ENCODE measurements around the gene TNFRSF25. TPM values are rescaled to one million over a fixed set of nuclear protein-coding genes. Genes with fewer than 3 reads are reported as not detected.

TNFRSF25 gene
- total RNA-seq, 1 experiment from 2014 or later = 19.4 TPM

DNA sequence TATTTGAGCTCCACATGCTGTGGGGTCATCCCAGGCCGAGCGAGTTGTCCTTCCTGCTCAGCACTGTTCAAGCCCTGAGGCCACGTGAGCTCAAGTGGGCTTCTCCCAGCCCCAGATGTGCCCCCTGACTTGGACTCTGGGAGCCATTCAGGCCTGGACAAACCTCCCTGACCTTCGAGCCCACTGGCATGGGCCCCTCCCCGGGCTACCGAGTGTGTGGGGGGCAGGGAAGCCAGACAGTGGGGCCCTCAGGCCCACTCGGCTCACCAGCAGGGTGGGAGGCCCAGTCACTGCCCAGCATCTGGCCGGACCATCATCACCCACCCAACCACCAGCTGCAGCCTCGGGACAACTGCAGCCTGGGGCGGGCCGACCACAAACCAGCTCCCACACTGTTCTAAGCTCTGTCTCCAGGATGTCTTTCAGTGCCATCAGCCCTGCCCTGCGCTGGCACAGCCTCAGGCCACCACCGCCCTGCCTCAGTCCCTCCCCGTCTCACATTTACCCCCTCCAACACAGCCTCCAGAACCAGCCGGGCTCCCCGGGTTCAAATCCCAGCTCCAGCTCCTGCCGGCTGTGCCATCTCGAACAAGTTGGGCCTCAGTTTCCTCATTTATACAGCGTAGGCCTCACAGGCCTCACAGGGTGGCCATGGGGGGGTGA is 46.4 kb upstream of the TNFRSF25 start:
- Histone ChIP-seq H3K27ac (ENCODE audit: insufficient read length, low read depth, low read length) (no peak overlapping the region), H2BK20ac (ENCODE audit: low read depth, low read length, poor library complexity, severe bottlenecking) (no peak overlapping the region), H2BK5ac (ENCODE audit: insufficient read length, low read length) (no peak overlapping the region), H4K8ac (replicated peaks; ENCODE audit: insufficient read length, low read depth, low read length) (no peak overlapping the region), H3K4ac (ENCODE audit: low read depth, low read length) (no peak overlapping the region), H3K56ac (ENCODE audit: insufficient read length, low read depth, low read length) (no peak overlapping the region), H4K5ac (ENCODE audit: insufficient read length, low read depth, low read length) (no peak overlapping the region), H3K79me2 (ENCODE audit: insufficient read depth, low read length) (no peaks in the 10 kb centered on the region), H3K23me2 (ENCODE audit: insufficient read length, low read depth, low read length, poor library complexity, severe bottlenecking) (no peaks in the 10 kb centered on the region), H3K18ac (ENCODE audit: insufficient read length, low read depth, low read length) (no peak overlapping the region), H2BK12ac (ENCODE audit: insufficient read length, low read depth, low read length) (no peak overlapping the region), H3K9me3 (ENCODE audit: control insufficient read depth, low read depth, low read length) (no peaks in the 10 kb centered on the region), H2AK5ac (ENCODE audit: insufficient read length, low read length) (no peak overlapping the region), H3K14ac (ENCODE audit: insufficient read depth, low read length) (peak overlapping the region; percentile 8; the same call in 1 of the 2 replicates), H2AFZ (ENCODE audit: low read length) (no peak overlapping the region), H4K20me1 (ENCODE audit: control insufficient read depth, insufficient read depth, insufficient read length) (no peaks in the 10 kb centered on the region), H3K23ac (ENCODE audit: insufficient read length, low read depth, low read length) (no peak overlapping the region), H3K27me3 (ENCODE audit: insufficient read depth, low read length) (no peaks in the 10 kb centered on the region), H3T11ph (ENCODE audit: low read length) (no peak overlapping the region), H3K79me1 (ENCODE audit: insufficient read depth, low read depth, low read length, poor library complexity, severe bottlenecking) (no peaks in the 10 kb centered on the region), H3K4me1 (ENCODE audit: insufficient read depth, low read length) (no peaks in the 10 kb centered on the region), H2BK15ac (ENCODE audit: low read depth, low read length) (no peak overlapping the region), H3K9ac (ENCODE audit: extremely low read depth, insufficient read length, low read length) (no peak overlapping the region), H3K4me2 (ENCODE audit: insufficient read depth, insufficient read length, low read length) (no peak overlapping the region), H2BK120ac (ENCODE audit: low read depth, low read length, poor library complexity, severe bottlenecking) (no peak overlapping the region), H4K91ac (ENCODE audit: insufficient read length, low read depth, low read length) (no peak overlapping the region)
- Mint-ChIP-seq H3K4me1 (no peaks in the 10 kb centered on the region), H3K4me3 (no peak overlapping the region), H3K9me3 (no peaks in the 10 kb centered on the region), H3K27ac (no peak overlapping the region), H3K27me3 (ENCODE audit: low read depth) (no peaks in the 10 kb centered on the region), H3K36me3 (ENCODE audit: insufficient read depth in 1 of 3, low read depth in 3 of 3) (no peaks in the 10 kb centered on the region)
- TF ChIP-seq, protein P1, sequence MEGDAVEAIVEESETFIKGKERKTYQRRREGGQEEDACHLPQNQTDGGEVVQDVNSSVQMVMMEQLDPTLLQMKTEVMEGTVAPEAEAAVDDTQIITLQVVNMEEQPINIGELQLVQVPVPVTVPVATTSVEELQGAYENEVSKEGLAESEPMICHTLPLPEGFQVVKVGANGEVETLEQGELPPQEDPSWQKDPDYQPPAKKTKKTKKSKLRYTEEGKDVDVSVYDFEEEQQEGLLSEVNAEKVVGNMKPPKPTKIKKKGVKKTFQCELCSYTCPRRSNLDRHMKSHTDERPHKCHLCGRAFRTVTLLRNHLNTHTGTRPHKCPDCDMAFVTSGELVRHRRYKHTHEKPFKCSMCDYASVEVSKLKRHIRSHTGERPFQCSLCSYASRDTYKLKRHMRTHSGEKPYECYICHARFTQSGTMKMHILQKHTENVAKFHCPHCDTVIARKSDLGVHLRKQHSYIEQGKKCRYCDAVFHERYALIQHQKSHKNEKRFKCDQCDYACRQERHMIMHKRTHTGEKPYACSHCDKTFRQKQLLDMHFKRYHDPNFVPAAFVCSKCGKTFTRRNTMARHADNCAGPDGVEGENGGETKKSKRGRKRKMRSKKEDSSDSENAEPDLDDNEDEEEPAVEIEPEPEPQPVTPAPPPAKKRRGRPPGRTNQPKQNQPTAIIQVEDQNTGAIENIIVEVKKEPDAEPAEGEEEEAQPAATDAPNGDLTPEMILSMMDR (conservative IDR thresholded peaks at IDR 0.05) = no peak
- DNase-seq = no peak
- no CpG with 5 or more reads among the region's 19 CpGs for WGBS (ENCODE audit: extremely low coverage, insufficient read length, low lambda C conversion rate)

Data from H9 (cell line).